ENCODE results near the gene MRGPRD.

- TF ChIP-seq CTCF (IDR thresholded peaks at IDR 0.05) = no peak
- no peak for TF ChIP-seq POLR2A (IDR thresholded peaks at IDR 0.05)
Measured at GRCh38 chr11:68963779-68964178, 17.0 kb downstream of the MRGPRD start.
